ENCODE measurements around the gene CHST6. TPM values are rescaled to one million over a fixed set of nuclear protein-coding genes. Genes with fewer than 3 reads are reported as not detected.
"Not testable (repeated sequence)": the region's sequence is repeated elsewhere in the genome, so short reads cannot be mapped to it uniquely, and the experiment has no call there.

The CHST6 gene
- total RNA-seq, 4 donors from 2014 or later = 0.13 to 0.29 (median 0.22) TPM; not detected in 1

DNA sequence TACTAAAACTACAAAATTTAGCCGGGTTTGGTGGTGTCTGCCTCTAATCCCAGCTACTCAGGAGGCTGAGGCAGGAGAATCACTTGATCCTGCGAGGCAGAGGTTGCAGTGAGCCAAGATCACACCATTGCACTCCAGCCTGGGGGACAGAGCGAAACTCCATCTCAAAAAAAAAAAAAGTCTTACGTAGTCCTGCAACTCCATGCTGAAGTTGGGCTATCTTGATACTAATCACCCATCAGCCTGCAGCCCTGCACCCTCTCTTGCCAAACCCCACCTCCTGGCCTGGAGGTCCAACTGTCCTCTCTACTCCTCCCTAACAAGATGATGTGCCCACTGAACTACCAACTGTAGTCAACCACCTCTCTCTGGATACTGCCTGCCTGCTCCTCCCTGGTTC is 35.5 kb downstream of the CHST6 start:
- Histone ChIP-seq H3K4me1 (peaks cover 13 to 26% of the 10 kb centered on the region in 2 donors), H3K36me3 (no peaks in the 10 kb centered on the region), H3K27ac (no peak overlapping the region), H3K9me3 (no peaks in the 10 kb centered on the region), H3K4me3 (replicated peaks in 1 of 3) (no peak overlapping the region), H3K27me3 (no peaks in the 10 kb centered on the region)
- intact Hi-C loops (cut with DNase I) = no loop called here
- TF ChIP-seq POLR2A (IDR thresholded peaks at IDR 0.05) (no peak), CTCF (IDR thresholded peaks at IDR 0.05) (no peak)
- WGBS, 2 donors = 98 to 100% methylated on average over 3 to 4 of the region's 4 CpGs
- DNase-seq = no peak

DNA sequence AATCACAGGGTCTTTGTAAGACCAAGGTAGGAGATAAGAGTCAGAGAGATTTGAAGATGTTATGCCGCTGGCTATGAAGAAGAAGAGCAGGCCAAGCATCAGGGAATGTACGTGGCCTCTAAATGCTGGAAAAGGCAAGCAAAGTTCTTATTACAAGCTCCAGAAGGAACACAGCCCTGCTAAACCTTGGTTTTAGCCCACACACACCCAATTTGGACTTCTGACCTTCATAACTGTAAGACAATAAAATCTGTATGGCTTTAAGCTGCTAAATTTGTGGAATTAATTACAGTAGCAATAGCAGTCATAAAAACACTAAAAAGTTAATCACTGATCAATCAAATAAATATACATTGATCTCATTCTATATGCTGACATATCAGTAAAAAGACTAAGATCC is 36.8 kb downstream of the CHST6 start:
- WGBS, 2 donors = 94 to 96% methylated on average over 2 of the region's 2 CpGs
- DNase-seq = no peak
- no peak overlapping the region for H3K4me3 ChIP-seq (replicated peaks in 1 of 3)
- TF ChIP-seq POLR2A (IDR thresholded peaks at IDR 0.05) (no peak), CTCF (IDR thresholded peaks at IDR 0.05) (no peak)
- intact Hi-C loops (cut with DNase I) = no loop called here
- no peak overlapping the region for H3K27ac ChIP-seq
- H3K36me3 ChIP-seq = no peaks in the 10 kb centered on the region
- H3K9me3 ChIP-seq = no peaks in the 10 kb centered on the region
- H3K4me1 ChIP-seq = peaks cover 13 to 26% of the 10 kb centered on the region in 2 donors
- H3K27me3 ChIP-seq = no peaks in the 10 kb centered on the region

- H3K4me3 ChIP-seq (replicated peaks in 1 of 3) = no peak overlapping the region
- intact Hi-C loops (cut with DNase I) = no loop called here
- no peak for DNase-seq
- H3K36me3 ChIP-seq = no peaks in the 10 kb centered on the region
- no peaks in the 10 kb centered on the region for H3K9me3 ChIP-seq
- no peak for TF ChIP-seq POLR2A (IDR thresholded peaks at IDR 0.05)
- H3K4me1 ChIP-seq = peaks cover 13 to 26% of the 10 kb centered on the region in 2 donors
- 94% methylated on average over 4 of the region's 4 CpGs for WGBS, 2 donors
- no peak overlapping the region for H3K27ac ChIP-seq
- H3K27me3 ChIP-seq = no peaks in the 10 kb centered on the region
Measured at GRCh38 chr16:75458029-75458428, 37.2 kb downstream of the CHST6 start.

DNA sequence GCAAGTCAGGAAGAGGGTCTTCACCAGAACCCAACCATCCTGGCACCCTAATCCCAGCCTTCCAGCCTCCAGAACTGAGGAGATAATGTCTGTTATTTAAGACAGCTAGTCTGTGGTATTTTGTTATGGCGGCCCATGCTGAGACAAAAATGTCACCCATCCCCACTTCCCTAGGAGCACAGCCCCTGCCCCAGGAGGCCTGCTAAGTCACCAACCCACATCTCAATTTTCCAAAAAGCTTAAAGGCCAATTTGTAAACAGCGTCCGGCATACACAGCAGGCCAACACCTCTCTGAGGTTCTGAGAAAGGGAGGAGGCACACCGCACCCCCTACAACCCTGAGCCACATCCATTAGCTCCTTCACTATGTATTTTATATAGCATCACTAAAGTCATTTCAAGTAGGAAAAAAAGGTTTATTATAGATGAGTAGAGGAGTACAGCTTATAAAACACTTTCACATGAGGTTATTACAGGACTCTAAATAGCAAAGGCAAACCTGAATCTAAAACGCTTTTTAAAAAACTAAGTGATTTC is 37.7 kb downstream of the CHST6 start:
- Histone ChIP-seq H3K4me1 (peaks cover 13 to 27% of the 10 kb centered on the region in 2 donors), H3K9me3 (no peaks in the 10 kb centered on the region), H3K36me3 (no peaks in the 10 kb centered on the region), H3K27ac (no peak overlapping the region), H3K4me3 (replicated peaks in 1 of 3) (no peak overlapping the region), H3K27me3 (no peaks in the 10 kb centered on the region)
- WGBS, 2 donors = 93 to 98% methylated on average over 5 of the region's 5 CpGs
- DNase-seq = no peak
- TF ChIP-seq POLR2A (IDR thresholded peaks at IDR 0.05) (no peak), CTCF (IDR thresholded peaks at IDR 0.05) (no peak)
- intact Hi-C loops (cut with DNase I) = no loop called here

GRCh38 chr16:75456971-75457370 is 38.3 kb downstream of the CHST6 start:
- H3K27me3 ChIP-seq = no peaks in the 10 kb centered on the region
- DNase-seq = no peak
- no peak overlapping the region for H3K4me3 ChIP-seq (replicated peaks in 1 of 3)
- TF ChIP-seq CTCF (IDR thresholded peaks at IDR 0.05) (no peak), POLR2A (IDR thresholded peaks at IDR 0.05) (no peak)
- 63 to 86% methylated on average over 1 of the region's 1 CpG for WGBS, 2 donors
- no peaks in the 10 kb centered on the region for H3K36me3 ChIP-seq
- intact Hi-C loops (cut with DNase I) = no loop called here
- no peaks in the 10 kb centered on the region for H3K9me3 ChIP-seq
- no peak overlapping the region for H3K27ac ChIP-seq
- H3K4me1 ChIP-seq = peaks cover 7 to 26% of the 10 kb centered on the region in 2 donors

DNA sequence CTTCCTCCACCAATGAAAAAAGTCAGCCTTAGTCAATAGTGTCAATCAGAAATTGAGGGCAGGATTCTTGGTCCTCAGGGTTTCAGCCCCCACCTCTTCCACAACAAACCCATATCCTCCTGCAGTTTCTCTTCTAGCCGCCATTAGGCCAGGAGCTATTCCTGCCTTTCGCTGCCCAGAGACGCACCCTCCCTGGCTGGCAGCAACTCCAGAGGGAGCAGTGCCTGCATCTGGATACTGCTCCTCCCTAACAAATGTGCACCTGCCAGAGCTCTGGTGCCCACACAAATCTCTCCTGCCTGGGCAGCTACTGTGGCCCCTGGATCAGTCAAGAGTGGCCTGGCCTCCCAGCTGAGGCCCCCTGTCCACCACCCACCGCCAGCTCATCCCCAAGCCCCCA is 38.8 kb downstream of the CHST6 start:
- DNase-seq; intact Hi-C loops (cut with DNase I); H3K9me3 ChIP-seq; H3K4me3 ChIP-seq (replicated peaks in 1 of 3); H3K27me3 ChIP-seq; H3K36me3 ChIP-seq: not testable (repeated sequence)
- Histone ChIP-seq H3K27ac (peak overlapping the region in 1 of 3 donors; percentile 1), H3K4me1 (peaks cover 7 to 21% of the 10 kb centered on the region in 2 donors)
- WGBS, 2 donors = 90 to 100% methylated on average over 4 of the region's 4 CpGs
